GM21576 (cell line): ENCODE measurements around the gene C16orf95.

Experiments used
- ATAC-seq: cut with Tn5 transposase; IDR thresholded peaks from one replicate; pipeline ENCODE4 v1.9.1; 2021; ENCODE audit warnings: mild to moderate bottlenecking, moderate library complexity; ENCODE audit not compliant: unreplicated experiment

The C16orf95 gene

DNA sequence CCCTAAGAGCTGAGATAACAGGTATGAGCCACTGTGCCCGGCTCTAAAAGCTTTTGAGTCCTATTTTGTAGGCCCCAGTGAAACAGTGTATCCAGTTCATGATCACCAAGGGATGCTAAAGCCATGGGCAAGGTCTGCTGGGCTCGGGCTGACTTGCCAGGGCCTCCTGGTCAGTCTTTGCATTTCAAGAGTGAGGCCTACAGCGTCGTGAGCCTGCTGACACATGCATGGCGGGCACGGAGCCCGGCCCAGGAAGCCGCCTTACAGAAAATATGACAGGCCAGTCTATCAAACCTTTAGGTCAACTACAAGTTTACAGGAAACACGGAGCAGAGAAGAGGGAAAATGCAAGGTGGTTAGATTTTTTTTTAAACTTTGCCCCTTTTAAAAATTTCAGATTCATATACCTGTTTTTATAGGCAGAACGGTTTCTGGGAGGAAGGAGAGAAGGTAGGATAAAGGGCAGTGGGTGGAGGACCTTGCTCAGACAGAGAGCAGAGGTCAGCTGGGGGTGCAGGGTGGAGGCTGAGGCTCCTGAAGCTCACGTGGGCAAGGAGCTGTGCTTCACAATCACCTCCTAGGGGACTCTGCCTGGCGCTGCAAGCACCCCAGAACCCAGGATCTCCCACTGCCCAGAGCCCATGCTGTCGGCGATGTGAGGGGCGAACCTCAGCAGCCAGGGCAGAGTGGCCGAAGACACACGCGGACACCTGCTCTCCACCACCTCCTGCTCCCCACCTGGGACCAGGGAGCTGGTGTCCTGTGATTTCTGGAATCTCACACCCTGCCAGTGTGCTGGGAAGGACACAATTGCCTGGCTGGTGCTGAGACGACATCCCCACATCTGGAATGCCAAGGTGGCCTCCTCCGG lies 21.3 kb downstream of the C16orf95 start:
- ATAC-seq = no peak

DNA sequence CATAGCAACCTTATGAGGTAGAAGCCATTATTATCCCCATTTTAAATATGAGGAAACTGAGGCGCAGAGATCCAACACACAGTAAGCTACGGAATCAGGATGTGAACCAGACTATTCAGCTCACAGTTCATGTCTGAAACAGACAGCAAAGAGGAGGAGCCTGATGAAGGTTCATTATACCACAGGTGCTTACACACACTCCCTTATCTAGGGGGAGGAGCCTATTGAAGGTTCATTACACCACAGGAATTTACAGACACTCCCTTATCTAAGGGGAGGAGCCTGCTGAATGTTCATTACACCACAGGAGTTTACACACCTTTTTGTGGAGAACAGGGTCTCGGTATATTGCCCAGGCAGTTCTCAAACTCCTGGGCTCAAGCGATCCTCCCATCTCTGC lies 21.9 kb downstream of the C16orf95 start:
- no peak for ATAC-seq

DNA sequence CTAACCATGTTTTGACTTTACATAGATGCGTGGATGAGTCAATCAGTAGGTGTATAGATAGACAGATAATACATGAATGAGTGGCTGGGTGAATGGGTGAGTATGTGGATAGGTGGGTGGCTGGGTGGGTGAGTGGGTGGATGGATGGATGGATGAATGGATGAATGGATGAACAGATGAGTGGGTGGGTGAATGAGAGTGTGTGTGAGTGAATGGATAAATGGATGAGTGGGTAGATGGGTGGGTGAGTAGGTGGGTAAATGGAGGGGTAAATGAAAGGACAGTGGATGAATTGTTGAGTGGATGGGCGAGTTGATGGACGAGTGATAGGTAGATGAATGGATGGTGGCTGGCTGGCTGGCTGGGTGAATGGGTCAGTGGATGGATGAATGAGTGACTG lies 23.2 kb downstream of the C16orf95 start:
- ATAC-seq = no peak

DNA sequence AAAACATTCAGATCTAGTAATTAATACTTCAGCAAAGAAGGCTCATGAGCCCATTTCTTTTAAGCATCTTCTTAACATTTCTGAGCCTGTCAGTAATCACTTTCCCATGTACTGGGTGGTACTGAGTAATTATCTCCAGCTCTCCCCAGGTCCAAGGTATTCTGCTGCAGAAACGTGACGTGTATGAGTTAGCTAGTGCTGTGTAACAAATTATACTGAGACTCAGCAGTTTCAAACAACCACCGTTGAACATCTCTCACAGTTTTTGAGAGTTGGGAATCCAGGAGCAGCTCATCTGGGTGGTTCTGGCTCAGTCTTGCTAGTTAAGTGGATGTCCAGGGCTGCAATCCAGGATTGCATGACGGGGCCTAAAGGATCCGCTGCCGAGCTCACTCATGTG lies 25.2 kb downstream of the C16orf95 start:
- no peak for ATAC-seq

DNA sequence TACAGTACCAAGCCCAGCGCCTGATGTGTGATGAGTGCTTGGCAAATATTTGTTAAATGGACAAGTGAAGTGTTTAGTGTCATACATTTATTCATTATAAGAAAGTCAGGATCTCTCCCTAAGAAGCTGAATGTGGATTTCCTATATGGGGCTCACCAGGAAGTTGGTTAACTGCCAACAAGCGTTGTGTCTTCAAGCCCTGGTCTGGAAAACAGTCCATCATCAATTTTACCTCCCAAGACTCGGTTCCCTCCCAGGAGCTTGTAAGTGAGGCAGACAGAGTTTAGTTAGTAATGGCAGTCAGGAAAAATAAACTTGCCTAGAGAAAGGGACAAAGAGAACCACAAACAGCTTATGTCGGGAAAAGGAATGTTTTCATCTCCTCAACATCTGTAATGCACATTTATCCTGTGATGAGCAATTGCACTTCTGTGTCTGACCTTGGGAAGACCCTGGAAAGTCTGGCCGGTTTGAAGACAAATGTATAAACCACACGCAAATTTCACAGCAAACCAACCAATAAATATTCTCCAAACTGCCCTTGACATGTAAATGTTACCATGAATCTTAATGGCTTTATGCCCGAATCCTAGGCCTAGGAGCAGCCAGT lies 28.3 kb downstream of the C16orf95 start:
- no peak for ATAC-seq

DNA sequence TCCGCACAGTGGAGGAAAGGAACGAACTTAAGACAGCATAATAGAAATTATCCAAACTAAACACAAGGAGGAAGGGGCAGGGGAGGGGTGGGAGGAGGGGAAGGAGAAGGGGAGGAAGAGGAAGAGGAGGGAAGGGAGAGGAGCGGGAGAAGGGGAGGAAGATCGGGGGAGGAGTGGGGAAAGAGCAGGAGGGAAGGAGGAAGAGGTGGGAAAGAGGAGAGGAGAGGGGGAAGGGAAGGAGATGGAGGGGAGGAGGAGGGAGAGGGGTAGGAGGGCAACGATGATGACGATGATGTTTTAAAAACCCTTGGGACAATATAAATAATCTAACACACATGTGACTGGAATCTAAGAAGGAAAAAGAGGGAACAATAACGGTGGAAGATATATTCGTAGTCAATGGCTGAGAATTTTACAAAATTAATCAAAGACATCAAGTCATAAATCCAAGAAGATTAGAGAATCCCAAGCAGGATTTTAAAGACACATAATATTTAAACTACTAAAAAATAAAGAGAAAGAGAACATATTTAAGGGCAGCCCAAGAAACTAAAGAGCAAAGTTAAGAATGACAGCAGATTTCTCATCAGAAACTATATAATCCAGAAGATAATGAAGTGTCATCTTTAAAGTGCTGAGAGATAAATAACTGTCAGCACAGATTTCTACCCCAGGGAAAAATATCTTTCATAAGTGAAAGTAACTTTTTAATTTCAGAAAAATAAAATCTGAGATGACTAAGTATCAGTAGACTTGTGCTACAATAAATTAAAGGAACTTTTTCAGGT lies 30.2 kb downstream of the C16orf95 start:
- no peak for ATAC-seq

DNA sequence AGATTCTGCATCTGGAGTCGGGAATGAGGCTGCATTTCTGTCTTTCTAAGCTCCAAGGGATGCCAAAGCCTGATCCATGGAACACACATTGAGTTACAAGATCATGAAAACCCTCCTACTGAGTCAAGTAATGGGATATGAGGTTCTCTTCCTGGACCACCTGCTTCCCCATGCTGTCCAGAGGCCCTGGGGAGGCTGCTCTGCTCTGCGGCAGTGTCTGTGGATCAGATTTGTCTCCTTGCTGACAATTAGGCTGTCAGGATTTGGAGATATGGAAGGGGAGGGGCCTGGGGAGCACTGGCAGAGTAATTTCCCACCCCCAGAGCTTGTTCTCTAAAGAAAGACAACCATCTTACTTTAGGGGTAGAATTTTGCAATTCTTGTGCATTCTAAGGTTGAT lies 33.0 kb downstream of the C16orf95 start:
- ATAC-seq = no peak

DNA sequence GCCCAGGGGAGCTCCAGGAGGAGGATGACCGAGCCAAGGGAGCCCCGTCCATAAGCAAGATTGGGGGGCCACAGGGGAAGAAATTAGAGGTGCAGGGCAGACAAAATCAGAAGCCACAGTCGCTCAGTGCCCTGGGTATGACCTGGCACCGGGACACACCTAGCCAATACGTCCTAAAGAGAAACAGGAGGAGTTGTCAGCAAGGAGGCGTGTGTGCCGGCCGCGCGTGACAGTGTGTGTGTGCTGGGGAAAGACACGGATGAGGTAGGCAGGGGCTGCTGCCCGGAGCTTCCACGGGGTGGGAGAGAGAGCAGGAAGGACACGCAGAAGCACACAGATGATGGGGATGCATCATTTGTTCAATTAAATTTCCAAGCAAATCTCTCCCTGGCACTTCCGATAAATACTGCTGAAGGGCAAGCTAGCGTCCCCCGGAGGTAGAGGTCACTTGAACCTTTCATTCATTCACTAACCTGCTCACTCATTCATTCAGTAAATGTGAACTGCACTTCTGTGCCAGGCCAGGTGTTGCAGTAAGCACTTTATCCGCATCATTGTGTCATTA lies 38.0 kb downstream of the C16orf95 start:
- ATAC-seq = no peak

DNA sequence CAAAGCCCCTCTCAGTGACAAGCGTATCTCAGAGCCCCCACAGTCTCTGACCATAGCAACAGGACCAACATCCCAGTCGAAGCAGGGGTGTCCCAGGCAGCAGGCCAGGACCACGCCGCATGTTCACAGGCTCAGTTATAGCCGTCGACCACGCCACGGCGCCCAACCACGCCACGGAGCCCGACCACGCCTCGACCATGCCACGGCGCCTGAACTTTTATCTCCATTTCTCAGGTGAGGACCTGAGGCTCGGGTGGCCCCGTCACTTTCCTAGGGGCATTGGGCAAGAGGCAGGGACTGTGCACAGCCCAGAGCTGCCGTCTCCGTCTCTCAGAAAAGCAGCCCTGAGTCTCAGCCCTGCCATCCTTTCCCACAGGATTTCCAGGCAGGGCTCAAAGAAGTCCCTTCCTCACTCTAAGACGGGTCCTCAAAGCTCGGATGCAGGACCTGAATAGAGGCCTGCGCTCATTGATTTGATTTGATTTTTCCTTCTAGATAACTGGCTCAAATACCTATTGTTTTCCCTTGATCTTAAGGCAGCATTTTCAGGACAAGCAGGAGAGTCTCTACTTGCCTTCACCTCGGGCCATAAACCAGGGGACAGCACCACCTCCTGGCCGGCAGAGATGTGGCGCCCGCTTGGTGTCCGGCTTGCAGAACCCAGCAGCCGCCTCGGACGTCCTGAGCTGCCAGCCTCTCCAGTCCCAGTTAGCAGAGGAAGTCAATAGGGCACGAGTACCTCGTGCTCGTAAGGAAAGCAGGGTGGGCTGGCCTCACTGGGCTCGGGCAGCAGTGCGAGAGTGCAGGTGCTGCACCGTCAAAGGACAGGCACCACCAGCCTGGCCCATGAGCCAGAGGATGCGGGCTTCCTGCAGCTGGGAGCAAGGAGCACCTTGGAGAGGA lies 38.8 kb downstream of the C16orf95 start:
- no peak for ATAC-seq

DNA sequence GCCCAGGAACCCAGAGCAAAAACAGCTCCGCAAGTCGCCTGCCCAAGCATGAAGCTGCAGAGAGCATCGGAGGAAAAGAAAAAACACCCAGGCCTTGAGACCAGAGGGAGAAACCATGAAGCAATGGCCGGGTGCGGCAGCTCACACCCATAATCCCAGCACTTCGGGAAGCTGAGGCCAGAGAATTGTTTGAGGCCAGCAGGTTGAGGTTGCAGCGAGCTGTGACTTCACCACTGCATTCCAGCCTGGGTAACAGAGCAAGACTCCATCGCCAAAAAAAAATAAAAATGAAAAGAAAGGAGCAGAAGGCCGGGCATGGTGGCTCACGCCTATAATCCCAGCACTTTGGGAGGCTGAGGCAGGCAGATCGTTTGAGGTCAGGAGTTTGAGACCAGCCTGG lies 40.3 kb downstream of the C16orf95 start:
- no peak for ATAC-seq

DNA sequence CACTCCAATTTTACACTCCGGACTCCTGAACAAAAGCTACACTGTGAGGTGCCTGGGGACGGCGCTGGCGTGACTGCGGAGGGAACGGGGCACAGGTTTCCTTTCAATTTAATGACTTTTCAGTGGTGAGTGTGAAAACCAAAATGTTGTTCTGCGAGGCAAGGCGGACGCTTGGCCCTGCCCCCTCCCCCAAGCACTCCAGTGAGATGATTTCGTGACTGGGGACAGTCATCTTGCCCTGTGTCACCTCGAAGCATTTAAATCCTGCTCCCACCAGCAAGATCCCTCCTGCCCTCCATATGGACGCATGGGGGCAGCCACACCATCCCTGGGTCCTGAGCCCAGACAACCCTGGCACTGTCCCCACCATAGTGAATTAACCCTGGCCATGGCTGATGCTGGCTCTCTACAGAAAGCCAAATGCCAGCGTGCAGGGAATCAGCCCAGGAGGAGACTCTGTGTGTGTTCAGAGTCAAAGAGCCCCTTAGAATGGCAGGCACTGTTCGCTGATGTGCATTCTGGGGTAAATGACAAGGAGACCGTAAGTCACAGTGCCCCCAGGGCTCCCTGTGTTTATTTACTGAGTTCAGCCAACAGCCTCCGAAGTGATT lies 41.0 kb downstream of the C16orf95 start:
- ATAC-seq = no peak

DNA sequence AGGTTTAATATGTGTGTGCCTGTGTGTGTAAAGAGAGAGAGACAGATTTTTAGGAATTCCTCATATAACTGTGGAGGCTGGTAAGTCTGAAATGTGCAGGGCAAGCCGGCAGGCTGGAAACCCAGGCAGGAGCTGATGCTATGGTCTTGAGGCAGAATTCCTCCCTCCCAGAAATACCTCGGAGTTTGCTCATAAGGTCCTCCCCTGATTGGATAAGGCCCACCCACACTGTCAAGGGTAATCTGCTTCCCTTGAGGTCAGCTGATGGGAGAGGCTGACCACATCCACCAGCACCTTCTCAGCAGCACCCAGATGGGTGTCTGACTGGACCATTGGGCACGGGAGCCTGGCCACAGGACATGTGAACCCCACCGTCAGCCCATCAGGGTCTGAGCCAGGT lies 42.4 kb downstream of the C16orf95 start:
- ATAC-seq = no peak

DNA sequence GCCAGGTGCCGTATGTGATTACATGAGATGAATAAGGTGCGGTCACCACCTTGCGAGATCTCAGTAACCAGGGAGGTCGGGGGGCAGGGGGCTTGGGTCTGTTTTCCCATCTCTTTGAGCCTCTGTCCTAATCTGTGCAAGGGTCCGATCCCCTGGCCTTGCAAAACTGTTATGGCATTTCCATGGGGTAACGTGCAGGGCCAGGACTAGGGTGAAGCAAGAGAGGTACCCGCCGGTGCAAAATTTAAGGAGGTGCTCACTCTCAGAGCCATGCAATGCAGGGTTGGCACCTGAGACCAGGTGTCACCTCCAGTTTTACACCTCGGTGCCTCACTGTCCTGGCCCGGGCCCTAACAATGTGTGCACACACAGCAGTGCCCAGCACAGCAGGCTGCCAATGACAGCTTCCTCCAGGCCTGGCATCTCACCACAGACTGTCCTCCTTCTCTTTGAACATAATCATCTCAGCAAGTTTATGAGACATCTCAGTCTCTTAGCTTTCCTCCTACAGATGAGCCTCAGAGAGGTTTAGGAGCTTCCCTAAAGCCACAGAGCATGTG lies 43.6 kb downstream of the C16orf95 start:
- ATAC-seq = no peak

DNA sequence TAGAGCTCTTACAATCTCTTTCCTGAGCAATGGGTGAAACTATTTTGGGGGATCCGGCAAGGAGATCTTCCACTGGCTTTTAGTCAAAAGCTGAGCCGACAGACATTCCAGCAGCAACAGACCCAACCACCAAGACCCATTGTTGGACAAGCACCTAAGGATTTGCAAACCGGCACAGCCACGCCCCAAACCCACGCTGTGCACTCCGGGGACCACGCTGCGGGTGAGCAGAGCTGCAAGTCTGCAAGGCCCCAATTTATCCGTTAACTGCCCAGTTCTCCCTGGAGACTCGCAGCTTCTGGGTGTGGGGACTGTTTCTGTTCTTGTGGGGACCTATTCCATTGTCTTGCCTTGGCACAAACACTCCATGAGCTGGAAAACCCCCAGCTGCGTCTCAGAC lies 45.9 kb downstream of the C16orf95 start:
- ATAC-seq = no peak

DNA sequence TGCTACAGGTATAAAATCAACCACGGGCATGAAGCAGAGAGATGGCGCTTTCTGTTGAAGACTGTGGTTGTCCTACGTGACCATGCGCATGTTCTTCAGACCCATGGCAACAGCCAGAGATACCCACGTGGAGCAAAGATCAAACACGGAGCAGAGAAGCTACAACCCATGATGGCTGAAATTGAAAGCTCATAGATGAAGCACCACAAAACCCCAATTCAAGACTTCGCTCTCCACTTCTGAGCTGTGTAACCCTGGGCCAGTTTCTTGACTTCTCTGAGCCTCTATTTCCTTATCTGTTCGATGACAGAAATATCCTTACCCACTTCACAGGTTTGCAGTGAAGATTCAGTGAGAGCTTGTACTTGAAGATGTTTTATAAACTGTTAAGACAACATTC lies 49.6 kb downstream of the C16orf95 start:
- no peak for ATAC-seq

DNA sequence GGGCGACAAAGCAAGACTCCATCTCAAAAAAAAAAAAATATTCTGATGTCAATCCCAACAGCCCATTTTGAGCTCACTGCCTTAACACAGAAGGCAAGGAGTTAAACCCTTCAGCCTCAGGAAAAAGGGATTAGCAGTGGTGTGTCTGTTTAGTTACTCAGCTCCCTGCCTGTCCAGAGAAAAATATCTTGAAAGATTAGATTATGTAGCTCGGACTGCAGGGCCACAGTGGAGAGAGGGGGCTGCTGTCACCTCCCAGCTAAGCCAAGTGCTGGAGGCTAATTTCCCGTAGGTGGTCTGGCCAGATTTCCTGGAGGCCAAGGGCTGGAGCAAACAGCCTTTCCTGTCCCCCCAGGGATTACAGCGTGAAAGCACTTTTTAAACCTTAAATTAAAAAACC lies 50.3 kb downstream of the C16orf95 start:
- no peak for ATAC-seq

DNA sequence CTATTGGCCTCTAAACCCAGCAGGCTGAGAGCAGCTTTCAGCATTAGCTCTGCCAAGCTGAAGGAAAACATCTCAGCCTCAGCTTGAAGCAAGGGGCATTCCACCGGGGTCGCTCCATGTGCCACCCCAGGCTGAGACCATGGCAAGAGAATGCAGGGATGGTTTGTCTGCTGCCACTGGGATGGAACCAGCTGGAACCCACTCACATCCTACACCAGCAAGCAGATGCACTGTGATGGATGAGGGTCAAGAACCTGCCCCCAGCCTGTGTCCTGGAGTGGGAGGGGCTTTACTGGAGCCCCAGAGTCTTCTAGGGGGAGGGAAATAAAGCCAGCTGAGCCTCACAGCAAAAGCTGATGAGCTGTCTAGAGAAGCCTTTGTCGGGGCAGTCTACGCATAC lies 51.9 kb downstream of the C16orf95 start:
- ATAC-seq = no peak

DNA sequence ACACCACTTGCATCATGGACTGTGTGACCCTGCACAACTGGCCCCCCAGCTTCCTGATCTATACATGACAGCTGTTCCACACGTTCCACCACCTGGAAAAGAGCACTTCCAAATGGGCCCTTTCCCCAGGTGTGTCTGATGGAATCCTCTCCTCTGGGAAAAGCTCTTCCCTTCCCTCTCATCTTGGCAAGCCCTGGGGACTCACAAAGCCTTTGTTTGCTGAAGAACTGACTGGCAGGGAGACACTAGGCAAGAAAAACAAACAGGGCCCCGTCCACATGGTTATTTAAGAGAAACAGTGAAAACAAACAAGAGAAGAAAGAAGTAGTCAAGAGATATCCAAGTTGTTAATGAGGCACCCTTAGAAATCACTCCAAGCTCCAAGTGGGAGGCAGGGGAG lies 52.6 kb downstream of the C16orf95 start:
- ATAC-seq = no peak

DNA sequence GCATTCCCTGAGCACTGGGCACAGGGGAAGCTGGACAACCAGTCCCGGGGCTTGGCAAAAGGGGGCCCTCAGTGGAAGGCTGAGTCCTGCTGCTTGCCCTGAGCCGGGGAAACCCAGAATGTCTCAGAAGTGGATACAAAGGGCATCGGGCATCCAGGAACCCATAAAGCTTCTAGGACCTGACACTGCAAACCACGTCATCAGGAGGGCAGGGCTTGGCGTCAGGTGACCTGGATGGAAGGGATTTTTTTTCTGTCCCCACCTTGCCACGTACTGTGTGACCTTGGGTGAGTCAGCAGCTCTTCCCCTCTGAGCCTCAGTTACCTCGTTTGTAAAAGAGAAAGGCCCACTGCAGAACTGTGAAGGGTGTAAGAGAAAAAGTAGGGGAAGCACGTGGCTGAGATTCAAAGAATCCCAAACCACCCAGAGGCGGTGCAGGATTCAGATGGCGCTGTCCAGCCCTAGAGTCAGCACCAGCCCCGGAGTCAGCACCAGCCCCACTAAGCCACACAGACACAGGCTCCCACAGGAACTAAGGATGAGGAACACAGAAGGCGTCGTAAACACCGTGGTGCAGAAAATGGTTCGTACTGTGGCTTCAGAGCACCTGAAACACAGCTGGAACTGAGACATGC lies 53.7 kb downstream of the C16orf95 start:
- no peak for ATAC-seq
